Neuronal stem cell (in vitro differentiated cells): ENCODE results near the gene TNFAIP8.

Experiments used
- DNase-seq: peaks from one replicate; pipeline ENCODE4 v3.0.0-alpha.2; 2013; ENCODE audit warnings: low spot score
- H2AFZ ChIP-seq: one replicate; pipeline ENCODE4 v1.6.1; 2013; ENCODE audit warnings: mild to moderate bottlenecking, low read length, inconsistent platforms
- H2AK5ac ChIP-seq: 2 replicates; pipeline ENCODE4 v1.6.1; 2013; ENCODE audit warnings: low read depth, mild to moderate bottlenecking, inconsistent platforms, low read length, moderate library complexity, mixed read lengths
- H2BK120ac ChIP-seq: 2 replicates; pipeline ENCODE4 v1.6.1; 2013; ENCODE audit warnings: low read depth, mild to moderate bottlenecking, inconsistent platforms, low read length, moderate library complexity, mixed read lengths
- H2BK12ac ChIP-seq: one replicate; pipeline ENCODE4 v1.6.1; 2013; ENCODE audit warnings: low read length, inconsistent platforms
- H2BK15ac ChIP-seq: 2 replicates; pipeline ENCODE4 v1.6.1; 2013; ENCODE audit warnings: mild to moderate bottlenecking, low read length, inconsistent platforms, mixed read lengths
- H2BK5ac ChIP-seq: one replicate; pipeline ENCODE4 v1.6.1; 2013; ENCODE audit warnings: inconsistent platforms, mild to moderate bottlenecking, low read length, moderate library complexity
- H3K14ac ChIP-seq: one replicate; pipeline ENCODE4 v1.6.1; 2013; ENCODE audit warnings: low read length, inconsistent platforms
- H3K18ac ChIP-seq: 2 replicates; pipeline ENCODE4 v1.6.1; 2013; ENCODE audit warnings: low read length, inconsistent platforms
- H3K23ac ChIP-seq: 2 replicates; pipeline ENCODE4 v1.6.1; 2013; ENCODE audit warnings: low read depth, mild to moderate bottlenecking, mixed read lengths, low read length, inconsistent platforms; ENCODE audit not compliant: poor library complexity
- H3K27ac ChIP-seq: replicated peaks from 3 replicates; pipeline ENCODE4 v1.5.1; 2013; ENCODE audit warnings: low read length, inconsistent platforms
- H3K27me3 ChIP-seq, 3 experiments: 2 replicates each; pipeline ENCODE4 v1.6.1; 2013; ENCODE audit warnings: low read length in 3 of 3, mild to moderate bottlenecking in 2 of 3, inconsistent platforms in 1 of 3, low read depth in 1 of 3, mixed read lengths in 1 of 3, moderate library complexity in 1 of 3; ENCODE audit not compliant: control insufficient read depth in 3 of 3, insufficient read depth in 3 of 3
- H3K36me3 ChIP-seq, 2 donors: replicated peaks in 1 of 2; 2 replicates each; pipeline ENCODE4 v1.6.1; 2013; ENCODE audit warnings: low read length in 2 of 2; ENCODE audit not compliant: control insufficient read depth in 2 of 2, insufficient read depth in 2 of 2
- H3K4ac ChIP-seq: 2 replicates; pipeline ENCODE4 v1.6.1; 2013; ENCODE audit warnings: inconsistent platforms, mild to moderate bottlenecking, low read length, moderate library complexity
- H3K4me1 ChIP-seq, 2 donors: 1 replicate in 1 of 2; 2 replicates in 1 of 2; pipeline ENCODE4 v1.6.1; 2013; ENCODE audit warnings: low read length in 2 of 2, low read depth in 1 of 2; ENCODE audit not compliant: control insufficient read depth in 2 of 2, insufficient read depth in 1 of 2
- H3K4me2 ChIP-seq: one replicate; pipeline ENCODE4 v1.6.1; 2013; ENCODE audit warnings: mild to moderate bottlenecking, low read length, inconsistent platforms; ENCODE audit not compliant: insufficient read depth, poor library complexity, severe bottlenecking
- H3K4me3 ChIP-seq, 2 donors: 2 replicates each; pipeline ENCODE4 v1.5.1; 2013; ENCODE audit warnings: low read length in 2 of 2, mild to moderate bottlenecking in 2 of 2, inconsistent platforms in 1 of 2, moderate library complexity in 1 of 2
- H3K79me1 ChIP-seq: one replicate; pipeline ENCODE4 v1.6.1; 2013; ENCODE audit warnings: low read depth, mild to moderate bottlenecking, inconsistent platforms, low read length, moderate library complexity
- H3K9ac ChIP-seq: one replicate; pipeline ENCODE4 v1.6.1; 2013; ENCODE audit warnings: mild to moderate bottlenecking, low read depth, low read length, inconsistent platforms; ENCODE audit not compliant: poor library complexity
- H3K9me3 ChIP-seq, 2 donors: replicated peaks in 1 of 2; 2 replicates each; pipeline versions ENCODE3 to v1.6.1; 2013; ENCODE audit warnings: low read length in 2 of 2, mild to moderate bottlenecking in 2 of 2, inconsistent platforms in 1 of 2, low read depth in 1 of 2, mixed read lengths in 1 of 2, moderate library complexity in 1 of 2; ENCODE audit not compliant: control insufficient read depth in 2 of 2, insufficient read depth in 1 of 2
- H4K8ac ChIP-seq: one replicate; pipeline ENCODE4 v1.6.1; 2013; ENCODE audit warnings: low read depth, mild to moderate bottlenecking, inconsistent platforms, low read length, moderate library complexity
- H4K91ac ChIP-seq: one replicate; pipeline ENCODE4 v1.6.1; 2013; ENCODE audit warnings: low read length, low read depth, mild to moderate bottlenecking, inconsistent platforms; ENCODE audit not compliant: poor library complexity
- WGBS, 2 donors: extraction: QIAGEN DNeasy Blood & Tissue Kit; methylation state at CpG; one replicate each; pipeline ENCODE4 v1.1.7; 2013; ENCODE audit warnings: missing lambda C conversion rate in 2 of 2, mixed read lengths in 1 of 2; ENCODE audit not compliant: insufficient read length in 2 of 2, insufficient replicate concordance in 1 of 2; ENCODE audit errors: extremely low coverage in 2 of 2; 5-methylcytosine and 5-hydroxymethylcytosine counted together

Gene TNFAIP8

GRCh38 chr5:119385536-119386128 lies 29.8 kb downstream of the TNFAIP8 start:
- no peaks in the 10 kb centered on the region for H3K79me1 ChIP-seq
- H3K4me1 ChIP-seq = peaks cover 0 to 3% of the 10 kb centered on the region in 2 donors
- no peak overlapping the region for H3K4me3 ChIP-seq
- no peak overlapping the region for H2AFZ ChIP-seq
- no peak overlapping the region for H3K4me2 ChIP-seq
- no peak overlapping the region for H3K27ac ChIP-seq
- H3K27me3 ChIP-seq = no peaks in the 10 kb centered on the region
- no peak overlapping the region for H4K91ac ChIP-seq
- H2BK120ac ChIP-seq = no peak overlapping the region
- no peak overlapping the region for H2BK12ac ChIP-seq
- no peak overlapping the region for H3K4ac ChIP-seq
- no peak overlapping the region for H2BK15ac ChIP-seq
- H4K8ac ChIP-seq = no peak overlapping the region
- H2BK5ac ChIP-seq = no peak overlapping the region
- no peak overlapping the region for H3K18ac ChIP-seq
- no peak for DNase-seq
- no peak overlapping the region for H3K23ac ChIP-seq
- H3K14ac ChIP-seq = no peak overlapping the region
- no CpG with 5 or more reads among the region's 3 CpGs for WGBS, 2 donors
- no peak overlapping the region for H2AK5ac ChIP-seq
- H3K9ac ChIP-seq = no peak overlapping the region
- no peaks in the 10 kb centered on the region for H3K36me3 ChIP-seq
- H3K9me3 ChIP-seq = no peaks in the 10 kb centered on the region

GRCh38 chr5:119386596-119387344 lies 31.0 kb downstream of the TNFAIP8 start:
- Histone ChIP-seq H3K79me1 (no peaks in the 10 kb centered on the region), H3K9ac (no peak overlapping the region), H3K23ac (no peak overlapping the region), H3K27me3 (no peaks in the 10 kb centered on the region), H2AFZ (no peak overlapping the region), H3K9me3 (no peaks in the 10 kb centered on the region), H3K36me3 (no peaks in the 10 kb centered on the region), H3K27ac (no peak overlapping the region), H2BK120ac (no peak overlapping the region), H3K4me1 (peaks cover 0 to 3% of the 10 kb centered on the region in 2 donors), H4K8ac (no peak overlapping the region), H2BK12ac (no peak overlapping the region), H2BK5ac (no peak overlapping the region), H3K4me2 (no peak overlapping the region), H4K91ac (no peak overlapping the region), H3K4ac (no peak overlapping the region), H3K14ac (no peak overlapping the region), H2AK5ac (no peak overlapping the region), H3K18ac (no peak overlapping the region), H3K4me3 (no peak overlapping the region), H2BK15ac (no peak overlapping the region)
- WGBS, 2 donors = no CpG with 5 or more reads among the region's 6 CpGs
- DNase-seq = no peak

- Histone ChIP-seq H3K4me1 (peaks cover 0 to 3% of the 10 kb centered on the region in 2 donors), H2BK15ac (no peak overlapping the region), H3K27ac (no peak overlapping the region), H3K27me3 (no peaks in the 10 kb centered on the region), H4K91ac (no peak overlapping the region), H3K79me1 (no peaks in the 10 kb centered on the region), H3K14ac (no peak overlapping the region), H3K9me3 (no peaks in the 10 kb centered on the region), H2BK5ac (no peak overlapping the region), H3K23ac (no peak overlapping the region), H3K18ac (no peak overlapping the region), H3K4me2 (no peak overlapping the region), H3K36me3 (peaks cover 0 to 6% of the 10 kb centered on the region in 2 donors), H3K4ac (no peak overlapping the region), H2AFZ (no peak overlapping the region), H3K9ac (no peak overlapping the region), H3K4me3 (no peak overlapping the region), H2BK12ac (no peak overlapping the region), H2AK5ac (no peak overlapping the region), H4K8ac (no peak overlapping the region), H2BK120ac (no peak overlapping the region)
- 100% methylated on average over 1 of the region's 2 CpGs; no CpG with 5 or more reads in 1 of the 2 donors for WGBS, 2 donors
- DNase-seq = no peak
Measured at GRCh38 chr5:119387945-119388618, 32.3 kb downstream of the TNFAIP8 start.

- Histone ChIP-seq H2BK15ac (no peak overlapping the region), H4K91ac (no peak overlapping the region), H3K18ac (no peak overlapping the region), H2BK120ac (no peak overlapping the region), H2AFZ (no peak overlapping the region), H3K36me3 (peaks cover 0 to 12% of the 10 kb centered on the region in 2 donors), H3K4ac (no peak overlapping the region), H3K4me2 (no peak overlapping the region), H3K4me3 (no peak overlapping the region), H4K8ac (no peak overlapping the region), H3K4me1 (peaks cover 0 to 3% of the 10 kb centered on the region in 2 donors), H2BK5ac (no peak overlapping the region), H2BK12ac (no peak overlapping the region), H3K14ac (no peak overlapping the region), H3K27me3 (no peaks in the 10 kb centered on the region), H3K9me3 (no peaks in the 10 kb centered on the region), H3K23ac (no peak overlapping the region), H3K27ac (no peak overlapping the region), H3K9ac (no peak overlapping the region), H2AK5ac (no peak overlapping the region), H3K79me1 (no peaks in the 10 kb centered on the region)
- no CpG with 5 or more reads among the region's 5 CpGs for WGBS, 2 donors
- DNase-seq = no peak
Measured at GRCh38 chr5:119388619-119389190, 32.9 kb downstream of the TNFAIP8 start.
